IPS-15b (cell line): ENCODE results near the gene MYF6.

Experiments
- H3K27me3 ChIP-seq: one replicate; pipeline ENCODE4 v1.6.1; 2013; ENCODE audit warnings: low read length; ENCODE audit not compliant: control insufficient read depth, insufficient read depth
- H3K36me3 ChIP-seq: one replicate; pipeline ENCODE4 v1.6.1; 2013; ENCODE audit warnings: low read length; ENCODE audit not compliant: control insufficient read depth, insufficient read depth
- H3K4me1 ChIP-seq: one replicate; pipeline ENCODE4 v1.6.1; 2013; ENCODE audit warnings: mild to moderate bottlenecking, low read length; ENCODE audit not compliant: control insufficient read depth, insufficient read depth
- H3K4me3 ChIP-seq: one replicate; pipeline ENCODE4 v1.5.1; 2013; ENCODE audit warnings: low read depth, low read length
- H3K9ac ChIP-seq: one replicate; pipeline ENCODE4 v1.6.1; 2013; ENCODE audit warnings: low read depth, mild to moderate bottlenecking, low read length
- H3K9me3 ChIP-seq: one replicate; pipeline ENCODE4 v1.6.1; 2013; ENCODE audit warnings: mild to moderate bottlenecking, low read length; ENCODE audit not compliant: control insufficient read depth, insufficient read depth

The MYF6 gene

DNA sequence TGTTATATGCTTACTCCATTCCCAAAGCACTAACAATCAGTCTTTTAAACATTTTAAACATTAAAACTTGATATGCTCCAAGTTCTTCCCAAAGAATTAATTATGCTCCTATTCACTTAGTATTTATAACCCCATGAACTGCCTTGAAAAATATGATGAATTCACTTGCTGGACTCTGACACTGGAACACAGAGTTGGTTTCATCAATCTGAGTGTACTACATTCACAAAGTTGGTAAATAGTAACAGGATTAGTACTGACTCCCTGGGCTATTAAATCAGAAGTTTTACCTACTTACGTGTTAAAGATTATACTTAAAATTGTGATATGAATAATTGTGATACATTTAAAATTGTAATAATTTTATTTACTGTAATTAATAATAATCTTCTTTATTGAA, 17.3 kb upstream of the MYF6 start:
- Histone ChIP-seq H3K4me3 (no peak overlapping the region), H3K27me3 (no peaks in the 10 kb centered on the region), H3K9me3 (no peaks in the 10 kb centered on the region), H3K4me1 (no peaks in the 10 kb centered on the region), H3K36me3 (no peaks in the 10 kb centered on the region), H3K9ac (no peak overlapping the region)

DNA sequence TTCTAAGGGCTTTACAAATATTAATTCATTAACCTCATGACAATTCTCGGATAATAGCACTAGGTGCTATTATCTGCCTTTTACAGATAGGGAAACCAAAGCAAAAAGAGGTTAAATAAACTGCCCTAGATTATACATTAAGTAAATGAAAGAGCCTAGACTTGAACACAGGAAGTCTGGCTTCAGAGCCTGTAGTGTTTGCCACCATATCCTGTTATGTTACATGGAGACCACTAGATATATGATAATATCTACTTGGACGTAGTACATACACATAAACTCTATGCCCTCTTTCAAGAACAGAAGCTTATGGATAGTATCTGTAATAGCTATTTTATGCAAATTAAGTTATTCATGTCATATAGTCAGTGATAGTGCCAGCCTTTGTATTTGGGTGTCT, 16.9 kb upstream of the MYF6 start:
- no peak overlapping the region for H3K4me3 ChIP-seq
- H3K27me3 ChIP-seq: no peaks in the 10 kb centered on the region
- H3K4me1 ChIP-seq: no peaks in the 10 kb centered on the region
- H3K9ac ChIP-seq: no peak overlapping the region
- H3K36me3 ChIP-seq: no peaks in the 10 kb centered on the region
- no peaks in the 10 kb centered on the region for H3K9me3 ChIP-seq

DNA sequence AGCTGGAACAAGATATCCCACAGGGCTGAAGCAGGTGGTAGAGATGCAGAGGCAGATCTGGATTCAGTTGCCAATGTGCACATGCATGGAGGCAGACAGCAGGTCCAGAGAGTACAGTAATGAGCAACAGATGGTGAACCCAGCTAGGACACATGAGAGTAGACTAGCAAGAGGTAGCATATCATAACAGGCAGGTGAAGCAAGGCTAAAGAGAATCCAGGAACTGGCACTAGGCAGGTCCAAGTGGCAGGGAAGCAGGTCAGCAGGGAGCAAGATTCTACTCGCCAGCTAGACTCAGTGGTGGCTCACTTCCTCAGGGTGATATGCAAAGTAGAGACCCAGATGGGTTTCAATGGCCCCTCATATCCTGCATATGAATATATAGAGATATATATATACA, 15.3 kb upstream of the MYF6 start:
- H3K36me3 ChIP-seq: no peaks in the 10 kb centered on the region
- no peaks in the 10 kb centered on the region for H3K27me3 ChIP-seq
- no peak overlapping the region for H3K4me3 ChIP-seq
- H3K4me1 ChIP-seq: no peaks in the 10 kb centered on the region
- no peak overlapping the region for H3K9ac ChIP-seq
- no peaks in the 10 kb centered on the region for H3K9me3 ChIP-seq

- Histone ChIP-seq H3K9ac (no peak overlapping the region), H3K9me3 (no peaks in the 10 kb centered on the region), H3K36me3 (no peaks in the 10 kb centered on the region), H3K4me3 (no peak overlapping the region), H3K27me3 (peaks cover 4% of the 10 kb centered on the region), H3K4me1 (no peaks in the 10 kb centered on the region)
Measured at GRCh38 chr12:80697270-80697887, 10.1 kb upstream of the MYF6 start.

- peaks cover 5% of the 10 kb centered on the region for H3K4me1 ChIP-seq
Measured at GRCh38 chr12:80698256-80698655, 9.2 kb upstream of the MYF6 start.

DNA sequence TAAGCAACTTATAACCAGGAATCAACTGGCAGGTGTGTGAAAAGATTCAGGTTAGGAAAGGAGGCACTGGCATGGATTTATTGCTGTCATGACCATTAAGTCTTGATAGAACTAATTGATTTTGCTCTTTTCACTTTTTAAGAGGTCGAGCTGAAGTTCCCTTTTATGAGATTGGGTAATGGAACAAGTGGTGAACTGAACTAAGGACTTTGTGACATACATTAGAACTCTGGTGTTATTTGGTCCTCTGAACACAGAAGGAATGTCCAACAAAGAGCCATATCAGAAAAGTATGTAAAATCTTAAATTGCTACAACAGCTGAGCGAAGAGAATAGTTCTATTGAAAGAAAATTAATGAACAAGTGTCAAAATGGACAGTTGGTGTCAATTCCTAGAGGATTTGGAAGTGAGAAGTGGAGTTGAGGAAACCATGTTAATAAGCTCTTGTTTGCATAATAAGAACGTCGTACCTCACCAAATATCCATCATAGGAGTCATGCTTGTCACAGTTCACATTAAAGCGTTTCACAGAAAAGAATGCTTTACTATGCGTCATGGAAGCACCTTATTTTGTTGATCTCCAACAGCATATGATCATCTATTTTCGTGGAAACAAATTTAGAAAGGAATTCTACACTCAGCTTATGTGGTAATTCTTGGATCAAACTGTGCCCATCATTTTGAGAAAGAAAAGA, 8.4 kb upstream of the MYF6 start:
- no peak overlapping the region for H3K9ac ChIP-seq
- no peaks in the 10 kb centered on the region for H3K9me3 ChIP-seq
- H3K36me3 ChIP-seq: no peaks in the 10 kb centered on the region
- no peak overlapping the region for H3K4me3 ChIP-seq
- peaks cover 9% of the 10 kb centered on the region for H3K4me1 ChIP-seq
- H3K27me3 ChIP-seq: peaks cover 20% of the 10 kb centered on the region

More at GRCh38 chr12:80698256-80698655, 9.2 kb upstream of the MYF6 start:
- peaks cover 13% of the 10 kb centered on the region for H3K27me3 ChIP-seq
- H3K36me3 ChIP-seq: no peaks in the 10 kb centered on the region
- no peaks in the 10 kb centered on the region for H3K9me3 ChIP-seq
- no peak overlapping the region for H3K9ac ChIP-seq
- no peak overlapping the region for H3K4me3 ChIP-seq

GRCh38 chr12:80700327-80700726, 7.1 kb upstream of the MYF6 start:
- Histone ChIP-seq H3K27me3 (peaks cover 34% of the 10 kb centered on the region), H3K36me3 (no peaks in the 10 kb centered on the region), H3K9ac (no peak overlapping the region)

GRCh38 chr12:80701388-80701787, 6.0 kb upstream of the MYF6 start:
- no peaks in the 10 kb centered on the region for H3K9me3 ChIP-seq
- H3K27me3 ChIP-seq: peaks cover 44% of the 10 kb centered on the region
- no peaks in the 10 kb centered on the region for H3K36me3 ChIP-seq
- H3K4me1 ChIP-seq: peaks cover 9% of the 10 kb centered on the region
- H3K4me3 ChIP-seq: no peak overlapping the region
- no peak overlapping the region for H3K9ac ChIP-seq

More at GRCh38 chr12:80700327-80700726, 7.1 kb upstream of the MYF6 start:
- Histone ChIP-seq H3K4me3 (no peak overlapping the region), H3K9me3 (no peaks in the 10 kb centered on the region), H3K4me1 (peaks cover 9% of the 10 kb centered on the region)

DNA sequence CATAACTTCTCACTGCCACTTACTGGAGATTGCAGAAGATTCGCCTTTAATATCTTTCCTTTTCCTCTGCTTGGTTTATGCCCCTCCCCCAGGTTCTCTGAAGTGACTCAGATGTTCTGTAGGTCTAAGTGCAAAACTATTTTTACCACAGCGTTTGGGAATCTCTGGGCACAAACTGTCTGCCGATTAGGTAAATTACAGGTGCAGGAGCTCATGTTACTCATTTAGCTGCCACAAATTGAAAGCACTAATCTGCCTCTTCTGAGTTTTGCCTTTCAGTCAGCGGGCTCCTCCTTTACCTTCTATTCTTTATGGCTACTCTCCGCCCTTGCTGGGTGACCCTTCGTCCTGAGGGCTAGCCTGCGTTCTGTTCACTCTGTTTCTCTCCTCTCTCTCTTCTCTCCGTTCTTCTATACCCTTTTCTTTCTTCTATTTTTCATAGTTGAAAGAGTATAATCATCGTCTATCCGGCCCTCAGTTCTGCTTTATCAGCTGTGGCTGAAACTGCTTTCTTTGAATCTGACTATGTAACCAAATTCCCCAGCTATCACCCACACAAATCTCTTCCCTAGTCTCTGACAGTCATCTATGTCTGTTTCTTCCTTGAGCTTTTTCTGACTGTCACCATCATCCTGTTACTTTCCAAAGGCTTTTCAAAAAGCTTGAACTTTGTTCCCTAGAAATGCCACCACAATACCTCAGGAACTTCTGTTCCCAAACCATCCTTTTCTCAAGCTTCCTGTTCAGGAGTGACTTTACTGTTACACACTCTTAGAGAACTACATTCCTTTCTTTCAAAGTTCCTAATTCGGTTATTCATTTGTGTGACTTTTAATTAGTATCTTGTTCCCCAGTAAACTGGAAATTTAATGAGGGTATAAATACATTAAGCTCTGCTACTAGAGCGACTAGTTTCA, 4.3 kb upstream of the MYF6 start:
- Histone ChIP-seq H3K36me3 (no peaks in the 10 kb centered on the region), H3K4me3 (no peak overlapping the region), H3K9ac (no peak overlapping the region), H3K27me3 (peaks cover 62% of the 10 kb centered on the region), H3K9me3 (no peaks in the 10 kb centered on the region), H3K4me1 (peaks cover 9% of the 10 kb centered on the region)

GRCh38 chr12:80704420-80704819, 3.0 kb upstream of the MYF6 start:
- Histone ChIP-seq H3K9ac (no peak overlapping the region), H3K27me3 (peaks cover 70% of the 10 kb centered on the region), H3K4me1 (peaks cover 13% of the 10 kb centered on the region), H3K4me3 (no peak overlapping the region), H3K9me3 (no peaks in the 10 kb centered on the region), H3K36me3 (no peaks in the 10 kb centered on the region)

DNA sequence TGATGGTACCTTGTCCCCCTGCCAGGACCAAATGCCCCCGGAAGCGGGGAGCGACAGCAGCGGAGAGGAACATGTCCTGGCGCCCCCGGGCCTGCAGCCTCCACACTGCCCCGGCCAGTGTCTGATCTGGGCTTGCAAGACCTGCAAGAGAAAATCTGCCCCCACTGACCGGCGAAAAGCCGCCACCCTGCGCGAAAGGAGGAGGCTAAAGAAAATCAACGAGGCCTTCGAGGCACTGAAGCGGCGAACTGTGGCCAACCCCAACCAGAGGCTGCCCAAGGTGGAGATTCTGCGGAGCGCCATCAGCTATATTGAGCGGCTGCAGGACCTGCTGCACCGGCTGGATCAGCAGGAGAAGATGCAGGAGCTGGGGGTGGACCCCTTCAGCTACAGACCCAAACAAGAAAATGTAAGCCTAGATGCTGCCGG, 410 bp downstream of the MYF6 start:
- Histone ChIP-seq H3K27me3 (peaks cover 98% of the 10 kb centered on the region), H3K36me3 (no peaks in the 10 kb centered on the region), H3K9me3 (no peaks in the 10 kb centered on the region), H3K4me1 (peaks cover 24% of the 10 kb centered on the region), H3K9ac (no peak overlapping the region), H3K4me3 (peak overlapping the region; percentile 22)
